H1 (cell line): ENCODE results near the gene TTC28. TPM values are rescaled to one million over a fixed set of nuclear protein-coding genes. Genes with fewer than 3 reads are reported as not detected.

Experiments used
- RBBP5 ChIP-seq: IDR thresholded peaks from 2 replicates; pipeline ENCODE4 v1.7.1; 2012; ENCODE audit warnings: low read depth, mild to moderate bottlenecking, inconsistent platforms, low read length, moderate library complexity, borderline replicate concordance
- TBP ChIP-seq: IDR thresholded peaks from 2 replicates; pipeline ENCODE4 v1.6.1; 2011; ENCODE audit warnings: low read depth, low read length, improper control_type of control experiment
- polyA plus RNA-seq, 7 experiments: library from polyadenylated mRNA; depleted of rRNA in 3 of 7; stranded (reverse) in 5 of 7; unstranded in 2 of 7; fragments of >200 nt in 5 of 7; fragments of 200-250 nt in 2 of 7; gene quantifications; 1 replicate in 5 of 7; 2 replicates in 1 of 7; 4 replicates in 1 of 7; pipeline versions ENCODE4 v1.2.1 to v1.2.3, GENCODE V29; 2011 to 2013; ENCODE audit warnings: missing spikeins in 2 of 7, mixed read lengths in 2 of 7
- total RNA-seq: library from RNA; stranded (reverse); fragmentation: NEBNext Ultra II Directional; extraction: Animal tissue kit (Norgen Biotek cat#: 25700); gene quantifications from 2 replicates; pipeline ENCODE4 v1.2.1, GENCODE V29; 2021
- TF ChIP-seq, protein P1 (sequence below): IDR thresholded peaks from 2 replicates; pipeline ENCODE4 v1.6.1; 2012; ENCODE audit warnings: low read length, inconsistent platforms

TTC28 gene
- total and polyA plus RNA-seq, 2 of the 8 experiments (the other 6 are each of a cell fraction or from before 2014, with no cell fraction given): 2.6 to 12.6 TPM

DNA sequence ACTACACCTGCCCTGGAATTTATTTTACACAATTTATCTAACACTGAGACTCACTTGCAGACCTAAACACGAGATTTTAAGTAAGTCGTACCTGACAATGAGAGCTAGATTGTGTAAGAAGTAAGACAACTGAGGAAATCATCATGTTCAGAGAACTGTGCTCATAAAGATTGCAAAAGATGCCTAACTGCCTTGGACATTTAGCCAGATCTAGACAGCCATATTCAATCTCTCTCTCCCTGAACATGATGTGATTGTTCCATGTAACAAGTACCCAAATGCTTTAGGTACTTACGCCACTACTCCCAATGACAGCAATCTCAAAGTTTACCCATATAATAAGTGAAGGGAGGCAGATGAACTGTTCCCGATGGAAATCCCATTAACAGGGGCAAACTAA lies 550.8 kb downstream of the TTC28 start (continued):
- TF ChIP-seq, protein P1, sequence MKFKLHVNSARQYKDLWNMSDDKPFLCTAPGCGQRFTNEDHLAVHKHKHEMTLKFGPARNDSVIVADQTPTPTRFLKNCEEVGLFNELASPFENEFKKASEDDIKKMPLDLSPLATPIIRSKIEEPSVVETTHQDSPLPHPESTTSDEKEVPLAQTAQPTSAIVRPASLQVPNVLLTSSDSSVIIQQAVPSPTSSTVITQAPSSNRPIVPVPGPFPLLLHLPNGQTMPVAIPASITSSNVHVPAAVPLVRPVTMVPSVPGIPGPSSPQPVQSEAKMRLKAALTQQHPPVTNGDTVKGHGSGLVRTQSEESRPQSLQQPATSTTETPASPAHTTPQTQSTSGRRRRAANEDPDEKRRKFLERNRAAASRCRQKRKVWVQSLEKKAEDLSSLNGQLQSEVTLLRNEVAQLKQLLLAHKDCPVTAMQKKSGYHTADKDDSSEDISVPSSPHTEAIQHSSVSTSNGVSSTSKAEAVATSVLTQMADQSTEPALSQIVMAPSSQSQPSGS: no peak
- TF ChIP-seq RBBP5 (no peak), TBP (no peak)
